HL-60 (cell line): ENCODE measurements around the gene CCDC106.
A peak's percentile ranks its signal among the peaks of the same experiment; 100 is the strongest.

Source experiments
- CTCF ChIP-seq: IDR thresholded peaks from one replicate; pipeline ENCODE4 v1.5.1; 2011; ENCODE audit warnings: low read length, control low read depth, inconsistent platforms; ENCODE audit not compliant: insufficient read depth
- GABPA ChIP-seq: IDR thresholded peaks from 2 replicates; pipeline ENCODE4 v1.6.1; 2012; ENCODE audit warnings: low read depth
- POLR2AphosphoS5 ChIP-seq: IDR thresholded peaks from 2 replicates; pipeline ENCODE4 v1.6.1; 2012; ENCODE audit warnings: low read depth
- REST ChIP-seq: IDR thresholded peaks from 2 replicates; pipeline ENCODE4 v1.6.1; 2012; ENCODE audit warnings: low read depth; ENCODE audit not compliant: insufficient replicate concordance
- SPI1 ChIP-seq: IDR thresholded peaks from 2 replicates; pipeline ENCODE4 v1.6.1; 2012; ENCODE audit warnings: low read depth, mild to moderate bottlenecking, borderline replicate concordance

GRCh38 chr19:55605207-55605636, 42.8 kb upstream of the CCDC106 start:
- TF ChIP-seq CTCF = no peak
- TF ChIP-seq GABPA = peak; percentile 83
- TF ChIP-seq REST = no peak
- TF ChIP-seq POLR2AphosphoS5 = 0 out of 2 replicates have a peak, but pooled peaks have one; percentile 48
- TF ChIP-seq SPI1 = peak; percentile 57; the same call in 1 of the 2 replicates
